Measurements from ENCODE around the gene NDUFAF8. TPM values are rescaled to one million over a fixed set of nuclear protein-coding genes. Genes with fewer than 3 reads are reported as not detected.

The NDUFAF8 gene
- total RNA-seq, 1 experiment from 2014 or later = 102 TPM

- no peak overlapping the region for H2AFZ ChIP-seq (ENCODE audit: low read depth, low read length, poor library complexity, severe bottlenecking)
- no TSS peak for BruUV-seq (replicated peaks)
These were observed 17.1 kb upstream of the NDUFAF8 start for GRCh38 chr17:81221842-81222619.

More at GRCh38 chr17:81221842-81222619, 17.1 kb upstream of the NDUFAF8 start:
- H3K9me3 ChIP-seq (ENCODE audit: control insufficient read depth in 1 of 2, insufficient read depth in 1 of 2, low read depth in 1 of 2, low read length in 2 of 2) = 0 out of 4 replicates have a peak, but pooled peaks cover 0 to 4% of the 10 kb centered on the region in 2 experiments
- CTCF ChIA-PET = interaction anchor here (0.9 to 1.2 kb wide), 8 partner anchors 10 to 263 kb away, joined by 3 to 7 read pairs (median 4); partner anchors contain the start of genes NDUFAF8 and TEPSIN
- peak; percentile 1; the same call in 1 of the 2 replicates for ATAC-seq
- peak overlapping the region; percentile 74 for H3K27ac ChIP-seq (ENCODE audit: low read depth, low read length)
- peak overlapping the region; percentile 92 for H3K4me2 ChIP-seq (ENCODE audit: low read length)
- no peaks in the 10 kb centered on the region for H3K27me3 ChIP-seq (ENCODE audit: insufficient read depth, low read length)
- H4K20me1 ChIP-seq (ENCODE audit: insufficient read depth) = no peaks in the 10 kb centered on the region
- peak overlapping the region; percentile 87 for H3K9ac ChIP-seq (ENCODE audit: low read length)
- DNase-seq (ENCODE audit: low read depth, low spot score) = no peak
- intact Hi-C loops (cut with micrococcal nuclease) = loop anchor here (10.0 kb wide), 1 partner anchor 237 kb away; no protein-coding TSS in a partner anchor
- RAD21 ChIA-PET (ENCODE audit: low non-redundant PET in 1 of 2, low total read pairs in 2 of 2, uncharacterized antibody in 2 of 2, unreplicated experiment in 2 of 2) = interaction anchor here (0.6 to 0.9 kb wide), 3 partner anchors 17 to 263 kb away, joined by 3 to 8 read pairs (median 5); partner anchors contain the start of genes NDUFAF8 (in 1 of the 2) and TEPSIN (in 1 of the 2)
- peaks cover 20 to 29% of the 10 kb centered on the region in 2 experiments for H3K4me1 ChIP-seq (ENCODE audit: control insufficient read depth in 1 of 2, insufficient read depth in 2 of 2, low read length in 2 of 2)
- POLR2A ChIA-PET = interaction anchor here (0.6 to 1.2 kb wide), 5 partner anchors 17 to 767 kb away, joined by 4 to 9 read pairs (median 4); partner anchors contain the start of genes NDUFAF8 and TEPSIN
- H3K9me2 ChIP-seq (ENCODE audit: insufficient read depth) = no peaks in the 10 kb centered on the region
- H3K4me3 ChIP-seq (replicated peaks in 1 of 2; ENCODE audit: low read depth in 1 of 2, low read length in 2 of 2) = peak overlapping the region; percentile 84 to 90
- peaks cover 15% of the 10 kb centered on the region; the same call in 1 of the 2 replicates for H3K79me2 ChIP-seq (ENCODE audit: insufficient read depth, low read length)
- H3K36me3 ChIP-seq (ENCODE audit: control insufficient read depth in 1 of 2, insufficient read depth in 2 of 2, low read length in 2 of 2) = peaks cover 0 to 10% of the 10 kb centered on the region in 2 experiments; a peak in 2 of 4 replicates
- TF ChIP-seq ATF3 (IDR thresholded peaks at IDR 0.05) = no peak
- TF ChIP-seq POLR2AphosphoS5 (IDR thresholded peaks at IDR 0.05; ENCODE audit: low read depth, low read length) = no peak
- TF ChIP-seq ZBTB33 (IDR thresholded peaks at IDR 0.05; ENCODE audit: extremely low read depth, insufficient replicate concordance, low read length) = no peak
- no peak for TF ChIP-seq YY1 (IDR thresholded peaks at IDR 0.05; ENCODE audit: extremely low read depth, insufficient replicate concordance, low read depth, low read length)
- TF ChIP-seq JUND (IDR thresholded peaks at IDR 0.05) = no peak
- no peak for TF ChIP-seq EZH2phosphoT487 (IDR thresholded peaks at IDR 0.05; ENCODE audit: borderline replicate concordance)
- TF ChIP-seq SRF (IDR thresholded peaks at IDR 0.05; ENCODE audit: low read depth) = no peak
- no peak for TF ChIP-seq EGR1 (IDR thresholded peaks at IDR 0.05; ENCODE audit: low read depth)
- TF ChIP-seq POLR2A (IDR thresholded peaks at IDR 0.05; ENCODE audit: borderline replicate concordance, extremely low read depth, insufficient read depth, insufficient read length) = no peak
- no peak for TF ChIP-seq SP1 (IDR thresholded peaks at IDR 0.05; ENCODE audit: low read depth)

Measured in HCT116 (cell line).